AG10803 (cell line): ENCODE results near the gene DOCK11.

Experiments
- DNase-seq: peaks from one replicate; pipeline ENCODE4 v3.0.0; 2010; ENCODE audit warnings: low read depth
- H3K4me3 ChIP-seq: 2 replicates; pipeline ENCODE4 v1.5.1; 2011; ENCODE audit warnings: mild to moderate bottlenecking, low read length, control low read depth
- TF ChIP-seq, protein P1 (sequence below): conservative IDR thresholded peaks from 2 replicates; pipeline ENCODE4 v1.5.1; 2011; ENCODE audit warnings: mild to moderate bottlenecking, low read length, control low read depth, inconsistent platforms

The DOCK11 gene

DNA sequence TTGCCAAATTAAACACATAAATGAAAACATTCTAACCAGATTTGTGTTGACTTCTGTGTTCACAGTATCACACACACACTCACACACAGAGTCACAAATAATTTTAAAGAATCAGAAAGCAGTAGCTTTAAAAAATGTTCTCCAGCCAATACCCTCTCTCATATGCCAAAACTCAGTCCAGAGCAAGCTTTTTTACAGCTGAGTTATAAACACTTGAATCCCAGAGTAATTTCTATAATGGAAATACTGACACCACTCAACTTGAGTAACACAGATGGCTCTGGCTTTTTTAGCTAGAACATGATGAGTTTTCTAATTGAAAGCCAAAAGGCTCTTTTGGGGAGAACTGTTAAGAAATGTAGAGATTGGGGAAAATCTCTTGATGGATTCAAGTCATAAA is 100.8 kb downstream of the DOCK11 start:
- H3K4me3 ChIP-seq: no peak overlapping the region
- TF ChIP-seq, protein P1, sequence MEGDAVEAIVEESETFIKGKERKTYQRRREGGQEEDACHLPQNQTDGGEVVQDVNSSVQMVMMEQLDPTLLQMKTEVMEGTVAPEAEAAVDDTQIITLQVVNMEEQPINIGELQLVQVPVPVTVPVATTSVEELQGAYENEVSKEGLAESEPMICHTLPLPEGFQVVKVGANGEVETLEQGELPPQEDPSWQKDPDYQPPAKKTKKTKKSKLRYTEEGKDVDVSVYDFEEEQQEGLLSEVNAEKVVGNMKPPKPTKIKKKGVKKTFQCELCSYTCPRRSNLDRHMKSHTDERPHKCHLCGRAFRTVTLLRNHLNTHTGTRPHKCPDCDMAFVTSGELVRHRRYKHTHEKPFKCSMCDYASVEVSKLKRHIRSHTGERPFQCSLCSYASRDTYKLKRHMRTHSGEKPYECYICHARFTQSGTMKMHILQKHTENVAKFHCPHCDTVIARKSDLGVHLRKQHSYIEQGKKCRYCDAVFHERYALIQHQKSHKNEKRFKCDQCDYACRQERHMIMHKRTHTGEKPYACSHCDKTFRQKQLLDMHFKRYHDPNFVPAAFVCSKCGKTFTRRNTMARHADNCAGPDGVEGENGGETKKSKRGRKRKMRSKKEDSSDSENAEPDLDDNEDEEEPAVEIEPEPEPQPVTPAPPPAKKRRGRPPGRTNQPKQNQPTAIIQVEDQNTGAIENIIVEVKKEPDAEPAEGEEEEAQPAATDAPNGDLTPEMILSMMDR: no peak
- no peak for DNase-seq

DNA sequence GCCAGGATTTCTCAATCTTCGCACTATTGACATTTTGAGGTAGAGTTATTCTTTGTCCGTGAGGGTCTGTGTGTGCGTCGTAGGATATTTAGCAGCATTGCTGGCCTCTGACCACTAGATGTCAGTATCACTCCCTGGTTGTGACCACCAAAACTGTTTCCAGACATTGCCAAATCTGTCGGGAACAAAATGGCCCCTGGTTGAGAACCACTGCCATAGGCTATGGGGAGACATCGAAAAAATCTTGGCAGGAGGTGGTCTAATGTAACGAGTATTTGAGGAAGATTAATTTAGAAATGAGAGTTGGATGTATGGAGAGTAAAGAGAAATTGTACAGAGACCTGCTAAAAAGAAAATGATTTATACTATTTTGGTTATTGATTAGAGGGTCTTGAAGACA is 108.4 kb downstream of the DOCK11 start:
- TF ChIP-seq, protein P1: peak; percentile 77
- H3K4me3 ChIP-seq: no peak overlapping the region
- peak; percentile 51 for DNase-seq

DNA sequence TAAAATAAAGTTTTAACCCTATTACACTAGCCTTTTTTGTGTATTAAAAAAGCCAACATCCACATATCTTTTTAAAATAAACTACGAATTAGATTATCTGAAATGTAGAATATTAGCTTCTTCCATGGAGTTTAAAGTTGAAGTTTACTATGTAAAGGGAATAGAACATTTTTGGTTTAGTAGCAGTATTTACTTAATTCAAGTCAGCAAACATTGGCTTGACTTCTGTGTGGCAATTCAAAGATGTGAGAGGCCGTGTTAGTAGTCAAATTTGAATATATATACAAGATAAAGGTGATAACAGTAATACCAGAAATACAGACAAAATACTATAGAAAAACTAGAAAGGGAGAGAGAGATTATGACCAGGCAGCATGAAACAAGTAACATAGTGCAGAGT is 116.7 kb downstream of the DOCK11 start:
- no peak for DNase-seq
- TF ChIP-seq, protein P1: no peak
- H3K4me3 ChIP-seq: no peak overlapping the region

DNA sequence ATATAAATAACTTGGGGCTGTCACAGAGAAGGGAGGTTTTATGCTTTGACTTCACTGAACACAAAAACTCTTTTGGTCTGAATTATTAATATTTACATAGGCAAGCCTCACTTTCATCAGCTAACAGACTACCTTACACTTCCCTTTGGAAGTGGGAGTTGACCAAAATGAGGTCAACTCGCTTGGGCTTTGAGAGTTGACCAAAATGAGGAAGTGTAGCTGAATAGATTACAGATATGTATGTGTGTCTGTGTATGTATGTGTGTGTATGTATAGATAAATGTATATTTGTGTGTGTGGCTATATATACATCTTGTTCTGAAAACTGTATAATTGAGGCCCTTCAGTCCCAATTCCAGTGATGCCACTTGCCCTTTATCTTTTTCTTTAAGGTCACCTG is 118.5 kb downstream of the DOCK11 start:
- no peak overlapping the region for H3K4me3 ChIP-seq
- TF ChIP-seq, protein P1: no peak
- DNase-seq: no peak

DNA sequence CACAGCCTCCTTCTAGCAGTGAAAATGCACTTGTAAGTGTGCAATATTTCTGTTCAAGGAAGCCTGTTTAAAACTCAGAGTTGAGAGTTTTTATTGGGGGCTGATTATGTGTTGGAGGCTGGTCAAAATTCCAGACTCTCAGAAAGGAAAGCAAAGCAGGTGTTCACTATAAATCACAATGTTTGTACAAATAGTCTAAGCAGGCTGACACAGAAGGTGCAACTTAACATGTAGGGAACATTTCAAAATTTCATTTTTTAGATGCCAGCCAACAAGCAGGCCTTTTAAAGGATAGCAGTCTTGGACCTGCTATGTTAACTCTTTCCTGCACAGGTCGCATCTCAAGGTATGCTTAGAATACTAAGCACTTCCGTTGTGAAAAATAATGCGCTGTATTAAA is 119.5 kb downstream of the DOCK11 start:
- H3K4me3 ChIP-seq: no peak overlapping the region
- no peak for DNase-seq
- TF ChIP-seq, protein P1: no peak

DNA sequence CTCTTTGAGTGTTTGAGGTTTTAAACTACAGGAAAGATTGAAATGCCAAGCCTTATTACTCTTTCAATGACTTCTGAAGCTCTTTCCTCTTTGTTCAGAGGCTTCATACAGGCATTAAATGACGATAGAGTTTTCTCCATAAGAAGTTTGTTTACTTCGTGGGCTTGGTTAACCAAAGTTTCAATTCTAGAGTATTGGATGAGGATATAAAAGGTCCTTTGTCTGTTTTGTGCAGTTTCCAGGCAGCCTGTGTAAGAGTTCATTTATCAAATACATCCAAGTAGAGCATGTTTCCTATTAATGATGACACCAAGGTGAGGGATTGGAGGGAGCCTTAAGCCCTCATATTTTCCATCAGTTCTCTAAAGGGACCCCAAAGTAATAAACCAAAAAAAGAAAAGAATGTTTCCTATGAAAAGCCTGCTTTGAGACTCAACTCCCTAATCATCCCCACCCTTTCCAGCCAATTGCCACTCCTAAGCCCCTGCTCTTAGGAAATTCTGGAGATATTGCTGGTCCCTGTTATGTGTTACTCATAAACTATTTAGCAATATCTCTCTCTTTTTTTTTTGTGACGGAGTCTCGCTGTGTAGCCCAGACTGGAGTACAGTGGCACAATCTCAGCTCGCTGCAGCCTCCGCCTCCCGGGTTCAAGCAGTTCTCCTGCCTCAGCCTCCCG is 125.6 kb downstream of the DOCK11 start:
- no peak for DNase-seq
- TF ChIP-seq, protein P1: no peak
- no peak overlapping the region for H3K4me3 ChIP-seq

DNA sequence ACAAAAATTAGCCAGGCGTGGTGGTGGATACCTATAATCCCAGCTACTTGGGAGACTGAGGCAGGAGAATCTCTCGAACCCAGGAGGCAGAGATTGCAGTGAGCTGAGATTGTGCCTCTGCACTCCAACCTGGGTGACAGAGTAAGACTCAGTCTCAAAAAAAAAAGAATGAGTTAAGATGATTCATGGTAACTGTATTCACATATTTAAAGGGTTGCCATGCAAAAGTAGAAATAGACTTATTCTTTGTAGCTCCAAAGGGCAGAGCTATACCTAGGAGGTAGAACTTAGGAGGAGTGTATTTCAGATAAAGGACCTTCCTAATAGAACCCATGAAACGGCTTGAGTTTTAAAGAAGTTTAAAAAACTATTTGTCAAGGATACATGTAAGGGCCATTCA is 127.4 kb downstream of the DOCK11 start:
- no peak for DNase-seq
- H3K4me3 ChIP-seq: no peak overlapping the region
- TF ChIP-seq, protein P1: no peak
